Osteoblast (primary cell): ENCODE results near the gene TRIM46. TPM values are rescaled to one million over a fixed set of nuclear protein-coding genes. Genes with fewer than 3 reads are reported as not detected.

Experiments used
- DNase-seq: peaks from one replicate; pipeline ENCODE4 v3.0.0; 2011; ENCODE audit warnings: low spot score, mixed read lengths; ENCODE audit not compliant: insufficient read length; ENCODE audit errors: missing footprints
- H2AFZ ChIP-seq: 2 replicates; pipeline ENCODE4 v1.6.0; 2011; ENCODE audit warnings: mild to moderate bottlenecking, low read length
- H3K27ac ChIP-seq: 2 replicates; pipeline ENCODE4 v1.5.1; 2011; ENCODE audit warnings: mild to moderate bottlenecking, low read depth, low read length, moderate library complexity
- H3K27me3 ChIP-seq: 2 replicates; pipeline ENCODE4 v1.6.0; 2012; ENCODE audit warnings: mild to moderate bottlenecking, control low read depth, inconsistent platforms, low read length, moderate library complexity; ENCODE audit not compliant: insufficient read depth
- H3K36me3 ChIP-seq: 2 replicates; pipeline ENCODE4 v1.5.1; 2011; ENCODE audit warnings: mild to moderate bottlenecking, low read length, control low read depth, moderate library complexity; ENCODE audit not compliant: insufficient read depth
- H3K4me1 ChIP-seq: 2 replicates; pipeline ENCODE4 v1.5.1; 2011; ENCODE audit warnings: mild to moderate bottlenecking, low read length, control low read depth, moderate library complexity; ENCODE audit not compliant: insufficient read depth
- H3K4me2 ChIP-seq: 2 replicates; pipeline ENCODE4 v1.6.0; 2011; ENCODE audit warnings: mild to moderate bottlenecking, low read length; ENCODE audit not compliant: insufficient read depth
- H3K4me3 ChIP-seq: fragments of 200-600 bp; sonication (generic); 3 replicates; pipeline ENCODE4 v1.5.1; 2012; ENCODE audit warnings: mild to moderate bottlenecking, low read length, inconsistent platforms; ENCODE audit not compliant: insufficient read depth
- H3K79me2 ChIP-seq: 2 replicates; pipeline ENCODE4 v1.6.0; 2012; ENCODE audit warnings: mild to moderate bottlenecking, low read length, control low read depth, inconsistent platforms; ENCODE audit not compliant: insufficient read depth
- H3K9me3 ChIP-seq: 2 replicates; pipeline ENCODE4 v1.5.1; 2011; ENCODE audit warnings: low read depth, low read length, control low read depth
- H4K20me1 ChIP-seq: 2 replicates; pipeline ENCODE4 v1.6.0; 2012; ENCODE audit warnings: mild to moderate bottlenecking, low read length, control low read depth; ENCODE audit not compliant: insufficient read depth
- CTCF ChIP-seq: IDR thresholded peaks from 2 replicates; pipeline ENCODE4 v1.5.1; 2011; ENCODE audit warnings: mild to moderate bottlenecking, low read depth, low read length, moderate library complexity; ENCODE audit errors: extremely low read depth
- total RNA-seq: library from RNA; depleted of rRNA; stranded (reverse); fragments of >200 nt; gene quantifications from 2 replicates; pipeline ENCODE4 v1.2.3, GENCODE V29; 2012

The TRIM46 gene
- total RNA-seq, 1 donor: 3.3 TPM

DNA sequence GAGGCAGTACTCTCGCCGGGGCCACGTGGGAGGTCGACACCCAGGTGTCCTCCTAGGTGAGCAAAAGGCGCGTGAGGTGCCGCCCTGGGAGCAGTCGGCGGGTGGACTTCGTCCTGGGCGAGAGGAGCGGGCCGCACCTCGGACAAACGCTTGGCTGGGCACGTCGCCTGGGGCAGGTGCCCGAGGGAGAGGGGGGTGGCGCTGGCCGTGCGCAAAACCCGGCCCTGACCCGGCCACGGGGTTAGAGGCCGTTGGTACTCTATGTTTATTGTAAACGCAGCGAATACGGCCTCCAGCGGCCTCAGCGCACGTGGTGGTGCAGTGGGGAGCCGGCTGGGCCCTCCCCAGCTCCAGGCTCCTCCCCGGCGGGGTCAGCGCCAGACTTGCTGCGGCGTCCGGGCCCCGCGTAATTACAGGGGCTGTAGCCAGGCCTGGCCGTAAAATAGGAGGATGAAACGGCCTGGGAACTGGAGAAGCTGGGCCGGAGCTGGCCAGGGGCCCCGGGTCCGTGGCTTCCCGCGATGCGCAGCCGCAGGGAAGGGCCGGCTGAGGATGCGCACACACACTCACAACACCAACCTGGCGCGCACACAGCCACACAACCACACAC, 47.6 kb upstream of the TRIM46 start:
- no peaks in the 10 kb centered on the region for H3K79me2 ChIP-seq
- H3K27ac ChIP-seq: no peak overlapping the region
- H4K20me1 ChIP-seq: no peaks in the 10 kb centered on the region
- peak overlapping the region; percentile 33 for H3K4me3 ChIP-seq
- no peaks in the 10 kb centered on the region for H3K9me3 ChIP-seq
- no peak for TF ChIP-seq CTCF
- H3K27me3 ChIP-seq: peaks cover 62% of the 10 kb centered on the region
- no peak overlapping the region for H3K4me2 ChIP-seq
- no peaks in the 10 kb centered on the region for H3K36me3 ChIP-seq
- H3K4me1 ChIP-seq: peaks cover 13% of the 10 kb centered on the region
- no peak overlapping the region for H2AFZ ChIP-seq
- peak; percentile 85 for DNase-seq

GRCh38 chr1:155126556-155127104, 47.0 kb upstream of the TRIM46 start:
- TF ChIP-seq CTCF: no peak
- DNase-seq: peak; percentile 66
- H3K79me2 ChIP-seq: no peaks in the 10 kb centered on the region
- no peak overlapping the region for H3K27ac ChIP-seq
- peaks cover 62% of the 10 kb centered on the region for H3K27me3 ChIP-seq
- H3K9me3 ChIP-seq: no peaks in the 10 kb centered on the region
- no peaks in the 10 kb centered on the region for H3K36me3 ChIP-seq
- H2AFZ ChIP-seq: no peak overlapping the region
- H3K4me1 ChIP-seq: peaks cover 13% of the 10 kb centered on the region
- peak overlapping the region; percentile 76 for H3K4me2 ChIP-seq
- H3K4me3 ChIP-seq: peak overlapping the region; percentile 39
- no peaks in the 10 kb centered on the region for H4K20me1 ChIP-seq

- H3K4me2 ChIP-seq: peak within 1 kb of the TSS; percentile 76
- peaks cover 62% of the 10 kb centered on the region for H3K27me3 ChIP-seq
- no peaks in the 10 kb centered on the region for H3K9me3 ChIP-seq
- DNase-seq: peak; percentile 79
- H3K27ac ChIP-seq: no peak within 1 kb of the TSS
- no peak for TF ChIP-seq CTCF
- peak within 1 kb of the TSS; percentile 35 for H2AFZ ChIP-seq
- H4K20me1 ChIP-seq: no peaks in the 10 kb centered on the region
- H3K4me3 ChIP-seq: peak within 1 kb of the TSS; percentile 39
- peaks cover 13% of the 10 kb centered on the region for H3K4me1 ChIP-seq
- no peaks in the 10 kb centered on the region for H3K36me3 ChIP-seq
- H3K79me2 ChIP-seq: no peaks in the 10 kb centered on the region
Measured at GRCh38 chr1:155127105-155127966, 46.3 kb upstream of the TRIM46 start, which contains the start of gene EFNA1. EFNA1 (plus strand) TSS chr1:155127876; CDS start chr1:155127978, 102 bp downstream.
